Left lung (tissue), 10 donors: Measurements from ENCODE around the gene C3orf20. TPM values are rescaled to one million over a fixed set of nuclear protein-coding genes. Genes with fewer than 3 reads are reported as not detected.

Experiments used
- ATAC-seq: fragments of 200-7000 bp; cut with Tn5 transposase; one replicate; pipeline ENCODE4 v1.9.1; 2020; ENCODE audit warnings: moderate library complexity
- DNase-seq, 4 donors: peaks; one replicate each; pipeline ENCODE4 v3.0.0-alpha.2; 2013 to 2020
- H3K27ac ChIP-seq, 2 donors: fragments of 200-600 bp; sonication (generic) in 1 of 2; one replicate each; pipeline versions ENCODE4 v1.5.0 to v1.8.0; 2020 to 2021
- H3K27me3 ChIP-seq, 2 donors: fragments of 200-600 bp; sonication (generic) in 1 of 2; one replicate each; pipeline versions ENCODE4 v1.5.0 to v1.8.0; 2020 to 2021
- H3K36me3 ChIP-seq, 2 donors: fragments of 200-600 bp; sonication (generic) in 1 of 2; one replicate each; pipeline versions ENCODE4 v1.5.0 to v1.8.0; 2020 to 2021
- H3K4me1 ChIP-seq, 2 donors: fragments of 200-600 bp; one replicate each; pipeline ENCODE4 v1.8.0; 2021
- H3K4me3 ChIP-seq, 2 donors: fragments of 200-600 bp; sonication (generic) in 1 of 2; one replicate each; pipeline versions ENCODE4 v1.5.0 to v1.8.0; 2020 to 2021; ENCODE audit warnings: mild to moderate bottlenecking in 1 of 2
- H3K9me3 ChIP-seq, 2 donors: fragments of 200-600 bp; sonication (generic) in 1 of 2; one replicate each; pipeline versions ENCODE4 v1.5.0 to v1.8.0; 2020 to 2021
- CTCF ChIP-seq, 2 donors: fragments of 200-600 bp; sonication (generic) in 1 of 2; IDR thresholded peaks; one replicate each; pipeline versions ENCODE4 v1.5.0 to v1.8.0; 2021; ENCODE audit warnings: antibody characterized with exemption in 2 of 2
- intact Hi-C, 2 donors: fragments of 100-400 bp; cut with DNase I; formaldehyde crosslinking; loops; one replicate each; pipeline versions ENCODE4 v1.11.2 to v1.14.2; 2022
- polyA plus RNA-seq, 6 donors: library from polyadenylated mRNA; unstranded; fragments of 120-200 nt; gene quantifications; one replicate each; pipeline ENCODE4 v1.2.1, GENCODE V29; 2013; ENCODE audit not compliant: insufficient read length in 6 of 6
- total RNA-seq, 2 donors: library from RNA; stranded (reverse); fragmentation: NEBNext Ultra II Directional; extraction: Animal tissue kit (Norgen Biotek cat#: 25700); gene quantifications; one replicate each; pipeline ENCODE4 v1.2.1, GENCODE V29; 2021
- donor health status: DM: no; HTN: yes; CAD: no.
- donor health status: DM: no; HTN: no; CAD: no.

The C3orf20 gene
- total and polyA plus RNA-seq, 8 donors: 0.06 to 0.31 (median 0.17) TPM; not detected in 1

- Histone ChIP-seq H3K9me3 (peaks cover 0 to 2% of the 10 kb centered on the region in 2 donors), H3K27ac (no peak overlapping the region), H3K4me3 (no peak overlapping the region), H3K4me1 (peaks cover 0 to 8% of the 10 kb centered on the region in 2 donors), H3K36me3 (no peaks in the 10 kb centered on the region), H3K27me3 (no peaks in the 10 kb centered on the region)
- DNase-seq: no peak
- no peak for TF ChIP-seq CTCF (IDR thresholded peaks at IDR 0.05)
- no peak for ATAC-seq
- intact Hi-C loops: no loop called here
Measured at GRCh38 chr3:14691719-14692118, 16.8 kb downstream of the C3orf20 start.

DNA sequence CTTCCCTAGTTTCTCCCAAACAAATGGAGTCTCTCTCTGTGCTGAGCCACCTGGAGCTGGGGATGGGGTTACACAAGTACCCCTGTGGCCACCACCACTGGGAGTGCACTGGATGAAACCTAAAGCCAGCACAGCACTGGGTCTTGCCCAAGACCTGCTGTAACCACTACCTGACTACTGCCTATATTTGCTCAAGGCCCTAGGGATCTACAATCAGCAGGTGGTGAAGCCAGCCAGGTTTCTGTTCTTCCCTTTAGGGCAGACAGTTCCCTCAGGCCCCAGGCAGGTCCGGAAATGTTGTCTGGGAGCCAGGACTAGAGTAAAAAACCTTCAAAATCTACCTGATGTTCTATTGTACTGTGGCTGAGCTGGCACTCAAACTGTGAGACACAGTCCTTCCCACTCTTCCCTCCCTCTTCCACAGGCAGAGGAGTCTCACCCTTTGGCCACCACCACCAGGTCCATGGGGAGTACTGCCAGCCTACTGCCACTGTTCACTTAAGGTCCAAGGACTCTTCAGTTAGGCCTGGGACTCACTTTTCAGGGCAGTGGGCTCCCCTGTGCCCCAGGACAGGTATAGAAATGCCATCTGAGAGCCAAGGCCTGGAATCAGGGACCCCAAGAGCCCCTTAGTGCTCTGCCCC is 23.8 kb downstream of the C3orf20 start:
- TF ChIP-seq CTCF (IDR thresholded peaks at IDR 0.05): no peak
- H3K4me1 ChIP-seq: no peaks in the 10 kb centered on the region
- intact Hi-C loops: no loop called here
- no peak for ATAC-seq
- H3K27ac ChIP-seq: no peak overlapping the region
- DNase-seq: no peak
- H3K9me3 ChIP-seq: no peaks in the 10 kb centered on the region
- H3K4me3 ChIP-seq: no peak overlapping the region
- no peaks in the 10 kb centered on the region for H3K36me3 ChIP-seq
- H3K27me3 ChIP-seq: no peaks in the 10 kb centered on the region

DNA sequence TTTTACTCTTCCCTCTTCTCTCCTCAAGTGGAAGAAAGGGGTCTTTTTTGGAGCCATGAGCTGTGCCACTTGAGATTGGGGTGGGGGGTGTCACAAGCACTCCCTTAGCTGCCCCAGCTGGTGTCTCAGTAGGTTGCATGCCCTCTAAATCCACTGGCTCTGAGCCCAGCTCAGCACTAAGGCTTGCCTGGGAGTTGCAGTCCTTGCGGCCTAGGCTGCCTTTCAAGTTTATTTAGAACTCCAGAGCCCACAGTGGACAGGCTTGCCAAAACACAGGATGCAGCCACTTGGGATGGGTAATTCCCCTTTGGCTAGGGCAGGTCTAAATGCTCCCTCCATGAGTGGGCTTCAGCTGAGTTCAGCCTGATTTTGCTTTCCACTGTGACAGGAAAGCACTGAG is 24.7 kb downstream of the C3orf20 start:
- Histone ChIP-seq H3K27me3 (no peaks in the 10 kb centered on the region), H3K9me3 (no peaks in the 10 kb centered on the region), H3K4me1 (no peaks in the 10 kb centered on the region), H3K27ac (no peak overlapping the region), H3K4me3 (no peak overlapping the region), H3K36me3 (no peaks in the 10 kb centered on the region)
- ATAC-seq: no peak
- TF ChIP-seq CTCF (IDR thresholded peaks at IDR 0.05): no peak
- no peak for DNase-seq
- intact Hi-C loops: no loop called here

DNA sequence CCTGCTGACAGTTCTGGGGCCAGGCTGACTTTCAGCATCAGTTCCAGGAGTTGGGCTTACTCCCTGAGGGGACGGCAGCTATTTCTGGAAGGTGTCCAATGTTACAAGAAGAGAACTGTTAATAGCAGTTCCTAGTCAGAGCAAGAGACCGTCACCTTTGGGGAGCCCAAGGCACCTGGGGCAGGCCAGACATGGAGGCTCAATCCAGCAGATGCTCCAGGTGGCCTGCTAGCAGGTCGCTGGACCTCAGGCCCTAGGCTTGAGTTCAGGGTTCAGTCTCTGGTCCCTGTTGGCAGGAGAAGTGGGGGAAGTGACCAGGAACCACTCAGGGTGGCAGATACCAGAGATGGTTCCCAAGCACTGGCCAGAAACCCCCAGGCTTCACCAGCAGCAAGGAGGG is 25.9 kb downstream of the C3orf20 start:
- H3K27ac ChIP-seq: no peak overlapping the region
- no peaks in the 10 kb centered on the region for H3K27me3 ChIP-seq
- ATAC-seq: no peak
- no peak for TF ChIP-seq CTCF (IDR thresholded peaks at IDR 0.05)
- DNase-seq: no peak
- intact Hi-C loops: no loop called here
- no peaks in the 10 kb centered on the region for H3K4me1 ChIP-seq
- H3K4me3 ChIP-seq: no peak overlapping the region
- no peaks in the 10 kb centered on the region for H3K9me3 ChIP-seq
- H3K36me3 ChIP-seq: no peaks in the 10 kb centered on the region

GRCh38 chr3:14701676-14702075 is 26.7 kb downstream of the C3orf20 start:
- Histone ChIP-seq H3K4me3 (no peak overlapping the region), H3K9me3 (no peaks in the 10 kb centered on the region), H3K36me3 (no peaks in the 10 kb centered on the region), H3K4me1 (no peaks in the 10 kb centered on the region), H3K27ac (no peak overlapping the region), H3K27me3 (no peaks in the 10 kb centered on the region)
- DNase-seq (no peak), ATAC-seq (no peak)
- no peak for TF ChIP-seq CTCF (IDR thresholded peaks at IDR 0.05)
- intact Hi-C loops: no loop called here
